Measurements from ENCODE around the gene OSTC. TPM values are rescaled to one million over a fixed set of nuclear protein-coding genes. Genes with fewer than 3 reads are reported as not detected.

The OSTC gene
- total and polyA plus RNA-seq, 2 of the 13 experiments (the other 11 are each of a cell fraction or from before 2014, with no cell fraction given), result 208 to 380 TPM

DNA sequence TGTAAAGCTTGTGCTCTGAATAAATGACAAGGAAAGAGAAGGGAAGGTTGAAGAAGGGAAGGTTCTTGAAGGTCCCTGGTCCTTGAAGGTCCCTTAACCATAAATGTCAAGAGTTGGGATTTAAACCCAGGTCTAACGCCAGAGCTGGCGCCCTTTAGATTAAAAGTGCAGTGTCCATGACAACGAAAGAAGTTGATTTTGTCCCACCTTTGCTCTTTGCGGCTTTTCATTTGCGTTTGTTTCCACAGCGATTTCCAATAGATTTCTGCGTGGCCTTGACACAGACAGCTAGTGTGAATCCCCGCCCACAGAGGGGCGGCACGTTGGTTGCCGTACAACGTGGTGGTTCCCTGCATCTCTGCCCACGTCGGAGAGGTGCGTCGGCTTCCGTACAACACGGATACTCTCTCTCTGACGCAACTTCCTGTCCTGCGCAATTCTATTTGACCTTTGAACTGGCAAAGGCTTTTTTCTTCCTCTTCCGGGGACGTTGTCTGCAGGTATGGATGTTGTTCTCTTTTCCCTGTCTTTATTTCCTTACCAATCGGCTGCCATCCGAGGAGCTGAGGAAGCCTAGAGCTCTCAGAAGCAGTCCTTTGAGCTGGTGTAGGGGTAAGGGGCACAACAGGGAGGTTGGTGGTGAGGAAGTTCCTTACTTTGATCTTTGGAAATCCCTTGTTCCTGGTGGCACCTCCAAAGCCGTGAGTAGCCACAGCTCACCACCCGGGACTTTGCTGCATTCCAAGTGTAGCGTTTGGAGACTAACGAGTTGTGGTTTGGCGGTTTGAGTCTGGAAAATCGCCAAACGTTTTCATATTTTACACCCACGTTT lies 30.1 kb upstream of the OSTC start, which contains the start of gene RPL34 (continued):
- TF ChIP-seq, protein P1, sequence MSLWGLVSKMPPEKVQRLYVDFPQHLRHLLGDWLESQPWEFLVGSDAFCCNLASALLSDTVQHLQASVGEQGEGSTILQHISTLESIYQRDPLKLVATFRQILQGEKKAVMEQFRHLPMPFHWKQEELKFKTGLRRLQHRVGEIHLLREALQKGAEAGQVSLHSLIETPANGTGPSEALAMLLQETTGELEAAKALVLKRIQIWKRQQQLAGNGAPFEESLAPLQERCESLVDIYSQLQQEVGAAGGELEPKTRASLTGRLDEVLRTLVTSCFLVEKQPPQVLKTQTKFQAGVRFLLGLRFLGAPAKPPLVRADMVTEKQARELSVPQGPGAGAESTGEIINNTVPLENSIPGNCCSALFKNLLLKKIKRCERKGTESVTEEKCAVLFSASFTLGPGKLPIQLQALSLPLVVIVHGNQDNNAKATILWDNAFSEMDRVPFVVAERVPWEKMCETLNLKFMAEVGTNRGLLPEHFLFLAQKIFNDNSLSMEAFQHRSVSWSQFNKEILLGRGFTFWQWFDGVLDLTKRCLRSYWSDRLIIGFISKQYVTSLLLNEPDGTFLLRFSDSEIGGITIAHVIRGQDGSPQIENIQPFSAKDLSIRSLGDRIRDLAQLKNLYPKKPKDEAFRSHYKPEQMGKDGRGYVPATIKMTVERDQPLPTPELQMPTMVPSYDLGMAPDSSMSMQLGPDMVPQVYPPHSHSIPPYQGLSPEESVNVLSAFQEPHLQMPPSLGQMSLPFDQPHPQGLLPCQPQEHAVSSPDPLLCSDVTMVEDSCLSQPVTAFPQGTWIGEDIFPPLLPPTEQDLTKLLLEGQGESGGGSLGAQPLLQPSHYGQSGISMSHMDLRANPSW (CRISPR knock-in tag; IDR thresholded peaks at IDR 0.05; ENCODE audit: borderline replicate concordance), result peak; percentile 86; the same call in 1 of the 2 replicates
- TF ChIP-seq ZNF747 (CRISPR knock-in tag; IDR thresholded peaks at IDR 0.05; ENCODE audit: borderline replicate concordance) (peak; percentile 94; the same call in 1 of the 2 replicates), POGK (CRISPR knock-in tag; conservative IDR thresholded peaks at IDR 0.05) (peak; percentile 40; the same call in 1 of the 2 replicates), TMF1 (CRISPR knock-in tag; IDR thresholded peaks at IDR 0.05; ENCODE audit: low read depth) (peak; percentile 78; the same call in 1 of the 2 replicates), ZNF44 (CRISPR knock-in tag; IDR thresholded peaks at IDR 0.05) (no peak), SMAD3 (CRISPR knock-in tag; IDR thresholded peaks at IDR 0.05) (peak; percentile 73), NFE2 (CRISPR knock-in tag; IDR thresholded peaks at IDR 0.05) (no peak), ARID5B (CRISPR knock-in tag; IDR thresholded peaks at IDR 0.05) (peak; percentile 49), MED8 (CRISPR knock-in tag; IDR thresholded peaks at IDR 0.05; ENCODE audit: insufficient replicate concordance) (no peak), ZKSCAN1 (IDR thresholded peaks at IDR 0.05; ENCODE audit: low read length) (peak; percentile 62; the same call in 1 of the 2 replicates), ATF5 (CRISPR knock-in tag; IDR thresholded peaks at IDR 0.05; ENCODE audit: low read depth) (no peak), KLF9 (CRISPR knock-in tag; IDR thresholded peaks at IDR 0.05; ENCODE audit: low read depth) (0 out of 2 replicates have a peak, but pooled peaks have one; percentile 63), SMYD3 (CRISPR knock-in tag; IDR thresholded peaks at IDR 0.05) (peak; percentile 84; the same call in 1 of the 2 replicates), ISX (CRISPR knock-in tag; conservative IDR thresholded peaks at IDR 0.05) (no peak)
- TF ChIP-seq, protein P2, sequence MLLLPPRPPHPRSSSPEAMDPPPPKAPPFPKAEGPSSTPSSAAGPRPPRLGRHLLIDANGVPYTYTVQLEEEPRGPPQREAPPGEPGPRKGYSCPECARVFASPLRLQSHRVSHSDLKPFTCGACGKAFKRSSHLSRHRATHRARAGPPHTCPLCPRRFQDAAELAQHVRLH (CRISPR knock-in tag; IDR thresholded peaks at IDR 0.05; ENCODE audit: borderline replicate concordance, low read depth), result peak; percentile 81; the same call in 1 of the 2 replicates
- TF ChIP-seq, protein P3, sequence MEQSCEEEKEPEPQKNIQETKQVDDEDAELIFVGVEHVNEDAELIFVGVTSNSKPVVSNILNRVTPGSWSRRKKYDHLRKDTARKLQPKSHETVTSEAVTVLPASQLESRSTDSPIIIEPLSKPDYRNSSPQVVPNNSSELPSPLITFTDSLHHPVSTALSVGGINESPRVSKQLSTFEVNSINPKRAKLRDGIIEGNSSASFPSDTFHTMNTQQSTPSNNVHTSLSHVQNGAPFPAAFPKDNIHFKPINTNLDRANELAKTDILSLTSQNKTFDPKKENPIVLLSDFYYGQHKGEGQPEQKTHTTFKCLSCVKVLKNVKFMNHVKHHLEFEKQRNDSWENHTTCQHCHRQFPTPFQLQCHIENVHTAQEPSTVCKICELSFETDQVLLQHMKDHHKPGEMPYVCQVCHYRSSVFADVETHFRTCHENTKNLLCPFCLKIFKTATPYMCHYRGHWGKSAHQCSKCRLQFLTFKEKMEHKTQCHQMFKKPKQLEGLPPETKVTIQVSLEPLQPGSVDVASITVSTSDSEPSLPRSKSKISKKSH (CRISPR knock-in tag; IDR thresholded peaks at IDR 0.05; ENCODE audit: borderline replicate concordance), result peak; percentile 56; the same call in 1 of the 2 replicates

All from HepG2 (cell line).